ENCODE data around the gene KIAA0513. TPM values are rescaled to one million over a fixed set of nuclear protein-coding genes. Genes with fewer than 3 reads are reported as not detected.
A peak's percentile ranks its signal among the peaks of the same experiment; 100 is the strongest.

The KIAA0513 gene
- total RNA-seq, 1 donor from 2014 or later: 0.62 TPM

- intact Hi-C loops (cut with micrococcal nuclease): loop anchor here (10.0 kb wide), 1 partner anchor 1215 kb away; the partner anchor contains the start of gene HSBP1
- TF ChIP-seq CTCF (IDR thresholded peaks at IDR 0.05): no peak
- Mint-ChIP-seq H3K4me3 (no peak overlapping the region), H3K4me1 (no peaks in the 10 kb centered on the region), H3K36me3 (ENCODE audit: low read depth) (no peaks in the 10 kb centered on the region), H3K27ac (no peak overlapping the region), H3K27me3 (peaks cover 12% of the 10 kb centered on the region), H3K9me3 (peaks cover 3% of the 10 kb centered on the region)
- ATAC-seq (ENCODE audit: low read depth) (no peak), DNase-seq (no peak)
- CTCF ChIA-PET: no interaction called here
- POLR2A ChIA-PET: no interaction called here
These were observed 7.8 kb upstream of the KIAA0513 start for GRCh38 chr16:85019659-85020245.

DNA sequence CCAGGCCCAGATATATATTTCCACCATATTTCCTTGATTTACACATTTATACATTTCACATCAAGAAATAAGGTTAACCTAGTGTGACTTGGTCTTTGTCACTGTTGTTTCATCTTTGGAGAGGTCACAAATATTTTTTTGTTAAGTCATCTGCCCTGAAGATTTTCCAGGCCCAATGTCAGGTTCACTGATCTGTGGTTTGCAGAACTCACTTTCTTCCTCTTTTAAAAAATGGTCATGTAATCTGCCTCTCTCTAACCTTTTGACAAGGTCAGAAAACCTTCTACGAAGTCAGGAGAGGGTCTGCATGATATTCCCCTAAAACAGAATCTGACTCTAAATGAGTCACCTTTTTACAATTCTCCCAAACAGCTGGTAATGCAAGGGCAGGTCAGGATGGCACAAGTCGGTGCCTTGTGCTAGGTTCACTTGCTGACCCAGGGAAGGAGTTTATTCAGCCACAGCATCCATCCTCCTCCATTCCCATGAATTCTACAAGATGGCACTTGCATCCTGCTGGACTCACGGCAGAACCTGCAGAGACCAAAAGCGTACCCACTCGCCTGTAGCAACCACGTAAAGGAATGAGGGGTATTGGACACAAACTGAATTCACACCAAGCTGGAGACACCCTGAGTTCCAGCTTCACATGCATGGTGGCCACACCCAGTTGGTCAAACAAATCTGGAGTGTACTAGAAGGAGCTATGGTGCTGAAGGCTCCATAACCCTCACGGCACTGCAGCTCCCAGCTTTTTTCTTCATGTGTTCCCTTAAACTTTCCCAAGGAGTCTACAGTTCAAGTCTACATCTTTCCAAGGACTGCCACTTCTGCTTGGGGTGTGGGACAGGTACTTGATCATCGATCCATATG, 1.6 kb upstream of the KIAA0513 start:
- ChIA-PET POLR2A (interaction anchor here (4.2 kb wide), 1 partner anchor 15 kb away, joined by 51 read pairs; the partner anchor contains the start of gene ZDHHC7), CTCF (interaction anchor here (1.8 kb wide), 1 partner anchor 61 kb away, joined by 8 read pairs; no protein-coding TSS in a partner anchor)
- Mint-ChIP-seq H3K27ac (peak overlapping the region; percentile 62), H3K4me3 (peak overlapping the region; percentile 57), H3K36me3 (ENCODE audit: low read depth) (peaks cover 2% of the 10 kb centered on the region), H3K4me1 (peaks cover 42% of the 10 kb centered on the region), H3K9me3 (peaks cover 3% of the 10 kb centered on the region), H3K27me3 (peaks cover 11% of the 10 kb centered on the region)
- TF ChIP-seq CTCF (IDR thresholded peaks at IDR 0.05): no peak
- intact Hi-C loops (cut with micrococcal nuclease): loop anchor here (5.0 to 10.0 kb wide), 6 partner anchors 61 to 1221 kb away; partner anchors contain the start of genes C16orf74, HSBP1, MEAK7 and TAF1C
- ATAC-seq (ENCODE audit: low read depth) (no peak), DNase-seq (no peak)

DNA sequence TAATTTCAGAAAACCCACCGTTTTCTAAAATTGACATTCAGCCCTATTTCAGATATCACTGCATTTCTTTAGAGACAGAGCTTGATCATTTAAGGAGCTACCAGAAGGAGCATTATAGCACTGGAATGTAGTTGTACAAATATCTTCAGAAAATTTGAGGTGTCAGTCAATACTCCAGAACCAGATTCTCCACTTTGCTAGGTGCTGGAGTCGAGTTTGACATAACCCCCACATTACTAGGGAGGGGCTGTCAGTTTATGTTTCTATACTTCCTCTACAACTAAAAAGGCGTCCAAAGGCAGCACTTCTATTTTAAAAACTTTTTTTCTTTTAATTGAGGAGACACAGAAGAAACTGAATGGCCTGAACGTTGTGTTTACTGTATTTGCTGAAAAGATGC, 892 bp upstream of the KIAA0513 start:
- CTCF ChIA-PET: interaction anchor here (0.8 to 1.8 kb wide), 2 partner anchors 16 to 60 kb away, joined by 3 to 8 read pairs; no protein-coding TSS in a partner anchor
- Mint-ChIP-seq H3K27ac (peak overlapping the region; percentile 62), H3K27me3 (peaks cover 11% of the 10 kb centered on the region), H3K36me3 (ENCODE audit: low read depth) (peaks cover 2% of the 10 kb centered on the region), H3K4me3 (peak overlapping the region; percentile 73), H3K4me1 (peaks cover 42% of the 10 kb centered on the region), H3K9me3 (peaks cover 3% of the 10 kb centered on the region)
- POLR2A ChIA-PET: interaction anchor here (0.6 to 4.2 kb wide), 6 partner anchors 9 to 54 kb away, joined by 3 to 51 read pairs (median 6); partner anchors contain the start of gene ZDHHC7
- intact Hi-C loops (cut with micrococcal nuclease): loop anchor here (1.0 to 10.0 kb wide), 7 partner anchors 15 to 1222 kb away; partner anchors contain the start of genes C16orf74, HSBP1, MEAK7 and TAF1C
- DNase-seq (no peak), ATAC-seq (ENCODE audit: low read depth) (no peak)
- TF ChIP-seq CTCF (IDR thresholded peaks at IDR 0.05): no peak

DNA sequence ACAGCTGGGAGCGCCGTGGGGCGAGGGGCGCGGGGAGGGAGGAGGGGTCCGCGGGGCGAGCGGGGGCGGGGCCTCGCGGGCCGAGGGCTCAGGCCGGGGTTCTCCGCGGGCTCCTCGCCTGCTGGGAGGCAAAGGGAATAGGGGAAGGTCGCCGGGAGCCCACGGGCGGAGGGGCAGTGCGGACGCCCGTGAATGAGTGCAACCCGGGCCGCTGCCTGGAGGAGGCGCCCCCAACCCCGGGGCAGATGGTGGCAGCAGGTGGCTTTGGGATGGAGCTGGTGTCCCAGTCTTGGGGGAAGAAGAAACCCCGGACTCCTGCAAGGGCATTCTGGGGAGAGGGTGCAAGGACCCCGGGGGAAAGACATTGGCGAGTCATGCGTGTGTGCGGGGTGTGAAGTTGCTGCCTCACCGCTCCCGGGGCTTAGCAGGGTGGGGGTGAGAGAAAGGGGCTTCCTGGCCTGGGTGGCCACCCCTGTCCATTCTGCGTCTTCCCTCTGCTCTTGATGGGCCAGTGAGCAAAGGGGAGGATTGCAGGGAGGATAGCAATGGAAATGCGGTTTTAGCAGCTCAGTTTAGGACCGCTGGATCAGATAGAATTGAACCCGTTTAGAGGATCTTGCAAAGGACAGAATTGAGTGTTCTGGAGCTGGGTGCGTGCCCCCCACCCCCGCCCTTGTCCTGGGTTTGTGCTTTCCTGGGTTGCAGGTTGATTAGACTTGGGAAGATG, 526 bp downstream of the KIAA0513 start:
- peak overlapping the region; percentile 41 for H3K27ac Mint-ChIP-seq
- H3K27me3 Mint-ChIP-seq: peaks cover 11% of the 10 kb centered on the region
- ChIA-PET CTCF (interaction anchor here (0.9 to 1.5 kb wide), 2 partner anchors 59 to 912 kb away, joined by 4 read pairs; partner anchors contain the start of gene MBTPS1), POLR2A (interaction anchor here (0.6 to 4.2 kb wide), 4 partner anchors 17 to 883 kb away, joined by 3 to 51 read pairs (median 5); partner anchors contain the start of genes DNAAF1, HSDL1 and ZDHHC7)
- intact Hi-C loops (cut with micrococcal nuclease): loop anchor here (1.0 to 10.0 kb wide), 8 partner anchors 17 to 1223 kb away; partner anchors contain the start of genes C16orf74, HSBP1, MEAK7 and TAF1C
- H3K4me3 Mint-ChIP-seq: peak overlapping the region; percentile 84
- no peak for ATAC-seq (ENCODE audit: low read depth)
- no peak for TF ChIP-seq CTCF (IDR thresholded peaks at IDR 0.05)
- H3K4me1 Mint-ChIP-seq: peaks cover 42% of the 10 kb centered on the region
- H3K36me3 Mint-ChIP-seq (ENCODE audit: low read depth): peaks cover 2% of the 10 kb centered on the region
- no peak for DNase-seq
- H3K9me3 Mint-ChIP-seq: no peaks in the 10 kb centered on the region
